Caco-2 (cell line): Measurements from ENCODE around the gene GJA3. TPM values are rescaled to one million over a fixed set of nuclear protein-coding genes. Genes with fewer than 3 reads are reported as not detected.
A peak's percentile ranks its signal among the peaks of the same experiment; 100 is the strongest.
"Not testable (repeated sequence)": the region's sequence is repeated elsewhere in the genome, so short reads cannot be mapped to it uniquely, and the experiment has no call there.

ENCODE experiments used
- BruUV-seq: library from RNA; stranded (reverse); fragments of 400-500 nt; replicated peaks from 2 replicates; lab custom pipeline; 2021; lab: Mats Ljungman, UMichigan
- CTCF ChIA-PET: fragments of 300-600 bp; sonication (Branson Sonifier 250); formaldehyde crosslinking; loops from one replicate; lab custom pipeline; 2022; ENCODE audit warnings: antibody characterized with exemption; lab: Charles Lee
- POLR2A ChIA-PET: fragments of 300-600 bp; sonication (Branson Sonifier 250); formaldehyde crosslinking; loops from one replicate; lab custom pipeline; 2022; ENCODE audit warnings: antibody characterized with exemption; lab: Charles Lee
- DNase-seq, 2 experiments: peaks; one replicate each; pipeline versions ENCODE4 v3.0.0 to v3.0.0-alpha.2; 2020 to 2022
- H3K27me3 ChIP-seq: replicated peaks from 2 replicates; pipeline ENCODE4 v1.6.0; 2011; ENCODE audit warnings: low read length; ENCODE audit not compliant: control insufficient read depth, insufficient read depth
- H3K36me3 ChIP-seq: 2 replicates; pipeline ENCODE4 v1.5.1; 2011; ENCODE audit warnings: low read length; ENCODE audit not compliant: control insufficient read depth, insufficient read depth
- H3K4me1 ChIP-seq: fragments of 250-450 bp; sonication (Bioruptor Pico); 2 replicates; pipeline ENCODE4 v1.5.1; 2020; ENCODE audit warnings: mild to moderate bottlenecking
- H3K4me3 ChIP-seq: 2 replicates; pipeline ENCODE4 v1.5.1; 2011; ENCODE audit warnings: low read depth, mild to moderate bottlenecking, control low read depth, low read length
- H3K9me3 ChIP-seq: fragments of 250-450 bp; sonication (Bioruptor Pico); 2 replicates; pipeline ENCODE4 v1.5.1; 2020; ENCODE audit warnings: mild to moderate bottlenecking, moderate library complexity
- H3K27ac Mint-ChIP-seq: one replicate; pipeline ENCODE4 v1.8.0; 2022; ENCODE audit warnings: mixed read lengths; ENCODE audit not compliant: unreplicated experiment
- H3K27me3 Mint-ChIP-seq: one replicate; pipeline ENCODE4 v1.8.0; 2022; ENCODE audit warnings: mixed read lengths; ENCODE audit not compliant: insufficient read depth, unreplicated experiment
- H3K36me3 Mint-ChIP-seq: one replicate; pipeline ENCODE4 v1.8.0; 2022; ENCODE audit warnings: mild to moderate bottlenecking, mixed read lengths; ENCODE audit not compliant: insufficient read depth, unreplicated experiment
- H3K4me1 Mint-ChIP-seq: one replicate; pipeline ENCODE4 v1.8.0; 2022; ENCODE audit warnings: low read depth, mixed read lengths; ENCODE audit not compliant: unreplicated experiment
- H3K4me3 Mint-ChIP-seq: one replicate; pipeline ENCODE4 v1.8.0; 2022; ENCODE audit warnings: mild to moderate bottlenecking, moderate library complexity, mixed read lengths; ENCODE audit not compliant: unreplicated experiment
- H3K9me3 Mint-ChIP-seq: one replicate; pipeline ENCODE4 v1.8.0; 2022; ENCODE audit warnings: mixed read lengths; ENCODE audit not compliant: unreplicated experiment
- CTCF ChIP-seq, 2 experiments: fragments of 200-600 bp in 1 of 2; IDR thresholded peaks; 1 replicate in 1 of 2; 2 replicates in 1 of 2; pipeline versions ENCODE4 v1.5.1 to v1.8.0; 2011 to 2022; ENCODE audit warnings: antibody characterized with exemption in 1 of 2, control low read depth in 1 of 2, inconsistent platforms in 1 of 2, low read depth in 1 of 2, low read length in 1 of 2, mild to moderate bottlenecking in 1 of 2, moderate library complexity in 1 of 2; ENCODE audit not compliant: insufficient read depth in 1 of 2, severe bottlenecking in 1 of 2, unreplicated experiment in 1 of 2
- intact Hi-C: fragments of 100-400 bp; cut with micrococcal nuclease; formaldehyde crosslinking; loops from one replicate; pipeline ENCODE4 v1.10.0; 2022; ENCODE audit not compliant: unreplicated experiment
- total RNA-seq: library from RNA; stranded (reverse); gene quantifications from 2 replicates; pipeline ENCODE4 v1.2.3, GENCODE V29; 2022

The GJA3 gene
- total RNA-seq, 1 experiment from 2014 or later, result 0.11 TPM

DNA sequence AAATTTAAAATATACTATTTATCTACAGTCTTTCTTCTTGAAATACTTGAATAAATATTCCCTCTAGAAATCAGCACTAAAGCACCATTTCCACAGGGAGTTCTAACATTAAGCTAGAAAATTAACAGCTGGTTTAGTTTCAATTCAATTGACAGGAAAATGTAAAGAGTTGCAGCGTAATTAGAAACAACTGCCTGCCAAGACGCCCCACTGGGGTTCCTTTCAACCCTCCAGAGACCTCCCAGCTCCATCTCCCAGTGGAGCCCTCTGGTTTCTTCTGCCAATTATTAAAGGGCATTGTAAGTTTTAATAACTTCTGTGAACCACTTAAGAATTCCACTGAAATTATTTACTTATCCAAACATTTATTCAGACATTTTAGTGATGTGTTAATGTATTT is 4.2 kb downstream of the GJA3 start:
- intact Hi-C loops, result no loop called here
- no peak overlapping the region for H3K27ac Mint-ChIP-seq
- Histone ChIP-seq H3K9me3 (no peaks in the 10 kb centered on the region), H3K4me3 (no peak overlapping the region), H3K36me3 (no peaks in the 10 kb centered on the region), H3K27me3 (0 out of 2 replicates have a peak, but pooled peaks cover 2% of the 10 kb centered on the region), H3K4me1 (peaks cover 14% of the 10 kb centered on the region)
- H3K4me1 Mint-ChIP-seq, result peaks cover 8% of the 10 kb centered on the region
- ChIA-PET CTCF (no interaction called here), POLR2A (no interaction called here)
- H3K36me3 Mint-ChIP-seq, result no peaks in the 10 kb centered on the region
- no peak overlapping the region for H3K4me3 Mint-ChIP-seq
- no peak for DNase-seq
- H3K9me3 Mint-ChIP-seq, result no peaks in the 10 kb centered on the region
- H3K27me3 Mint-ChIP-seq, result peaks cover 25% of the 10 kb centered on the region
- no peak for TF ChIP-seq CTCF (IDR thresholded peaks at IDR 0.05; ENCODE audit: insufficient read depth in 1 of 2, low read depth in 1 of 2, low read length in 1 of 2, severe bottlenecking in 1 of 2, unreplicated experiment in 1 of 2)
- no TSS peak for BruUV-seq

GRCh38 chr13:20153290-20153689 is 7.6 kb downstream of the GJA3 start:
- H3K4me1 Mint-ChIP-seq, H3K27ac Mint-ChIP-seq, intact Hi-C loops, H3K36me3 ChIP-seq, H3K9me3 Mint-ChIP-seq, DNase-seq, H3K4me3 ChIP-seq, CTCF ChIA-PET, H3K4me3 Mint-ChIP-seq, BruUV-seq, H3K36me3 Mint-ChIP-seq, H3K9me3 ChIP-seq, H3K27me3 ChIP-seq, POLR2A ChIA-PET, H3K4me1 ChIP-seq: not testable (repeated sequence)
- peaks cover 22% of the 10 kb centered on the region for H3K27me3 Mint-ChIP-seq

- no peaks in the 10 kb centered on the region for H3K9me3 ChIP-seq
- H3K4me1 ChIP-seq, result no peaks in the 10 kb centered on the region
- peaks cover 14% of the 10 kb centered on the region for H3K27me3 Mint-ChIP-seq
- BruUV-seq, result no TSS peak
- H3K27me3 ChIP-seq, result no peaks in the 10 kb centered on the region
- no peak overlapping the region for H3K4me3 Mint-ChIP-seq
- H3K27ac Mint-ChIP-seq, result no peak overlapping the region
- DNase-seq, result peak in 1 of 2 experiments; percentile 20
- H3K9me3 Mint-ChIP-seq, result no peaks in the 10 kb centered on the region
- H3K4me1 Mint-ChIP-seq, result no peaks in the 10 kb centered on the region
- intact Hi-C loops, result no loop called here
- no peak for TF ChIP-seq CTCF (IDR thresholded peaks at IDR 0.05; ENCODE audit: insufficient read depth in 1 of 2, low read depth in 1 of 2, low read length in 1 of 2, severe bottlenecking in 1 of 2, unreplicated experiment in 1 of 2)
- no peaks in the 10 kb centered on the region for H3K36me3 Mint-ChIP-seq
- H3K4me3 ChIP-seq, result no peak overlapping the region
- ChIA-PET POLR2A (no interaction called here), CTCF (no interaction called here)
- H3K36me3 ChIP-seq, result no peaks in the 10 kb centered on the region
Observed at GRCh38 chr13:20151612-20152011, 9.2 kb downstream of the GJA3 start.

GRCh38 chr13:20151016-20151415 is 9.8 kb downstream of the GJA3 start:
- Histone ChIP-seq H3K36me3 (no peaks in the 10 kb centered on the region), H3K27me3 (no peaks in the 10 kb centered on the region), H3K4me3 (no peak overlapping the region), H3K9me3 (no peaks in the 10 kb centered on the region), H3K4me1 (no peaks in the 10 kb centered on the region)
- ChIA-PET POLR2A (no interaction called here), CTCF (no interaction called here)
- Mint-ChIP-seq H3K27ac (no peak overlapping the region), H3K36me3 (no peaks in the 10 kb centered on the region), H3K9me3 (no peaks in the 10 kb centered on the region), H3K4me3 (no peak overlapping the region), H3K4me1 (no peaks in the 10 kb centered on the region), H3K27me3 (peaks cover 14% of the 10 kb centered on the region)
- intact Hi-C loops, result no loop called here
- no TSS peak for BruUV-seq
- no peak for TF ChIP-seq CTCF (IDR thresholded peaks at IDR 0.05; ENCODE audit: insufficient read depth in 1 of 2, low read depth in 1 of 2, low read length in 1 of 2, severe bottlenecking in 1 of 2, unreplicated experiment in 1 of 2)
- peak in 1 of 2 experiments; percentile 15 for DNase-seq
